DND-41 (cell line): ENCODE data around the gene DACT3.

ENCODE experiments used
- ATAC-seq: fragments of 200-7000 bp; cut with Tn5 transposase; 3 replicates; pipeline ENCODE4 v1.9.1; 2021; ENCODE audit warnings: low read depth; ENCODE audit not compliant: insufficient read depth
- DNase-seq: peaks from one replicate; pipeline ENCODE4 v3.0.0-alpha.2; 2020
- H2AFZ ChIP-seq: 2 replicates; pipeline ENCODE4 v1.6.0; 2012; ENCODE audit warnings: low read depth, low read length
- H3K27ac ChIP-seq: 2 replicates; pipeline ENCODE4 v1.5.1; 2012; ENCODE audit warnings: low read length, inconsistent platforms
- H3K27me3 ChIP-seq: fragments of 200-600 bp; sonication (generic); 2 replicates; pipeline ENCODE4 v1.6.0; 2012; ENCODE audit warnings: low read length, mild to moderate bottlenecking, inconsistent platforms; ENCODE audit not compliant: insufficient read depth, poor library complexity
- H3K36me3 ChIP-seq: 2 replicates; pipeline ENCODE4 v1.5.1; 2012; ENCODE audit warnings: low read length, inconsistent platforms; ENCODE audit not compliant: insufficient read depth
- H3K4me1 ChIP-seq: 2 replicates; pipeline ENCODE4 v1.5.1; 2012; ENCODE audit warnings: mild to moderate bottlenecking, low read length; ENCODE audit not compliant: insufficient read depth
- H3K4me2 ChIP-seq: 2 replicates; pipeline ENCODE4 v1.6.0; 2012; ENCODE audit warnings: mild to moderate bottlenecking, moderate library complexity, low read length, inconsistent platforms; ENCODE audit not compliant: insufficient read depth
- H3K4me3 ChIP-seq, 2 experiments: fragments of 200-600 bp in 1 of 2; shearing (Covaris generic) in 1 of 2; 2 replicates each; pipeline ENCODE4 v1.5.1; 2012 to 2016; ENCODE audit warnings: inconsistent platforms in 2 of 2, low read length in 2 of 2, mild to moderate bottlenecking in 2 of 2, low read depth in 1 of 2, moderate library complexity in 1 of 2
- H3K79me2 ChIP-seq: 2 replicates; pipeline ENCODE4 v1.6.0; 2012; ENCODE audit warnings: low read length, inconsistent platforms; ENCODE audit not compliant: insufficient read depth
- H3K9ac ChIP-seq: 2 replicates; pipeline ENCODE4 v1.6.0; 2012; ENCODE audit warnings: low read depth, mild to moderate bottlenecking, inconsistent platforms, low read length, moderate library complexity
- H3K9me3 ChIP-seq: 2 replicates; pipeline ENCODE4 v1.5.1; 2012; ENCODE audit warnings: low read length, moderate library complexity, mild to moderate bottlenecking, inconsistent platforms; ENCODE audit not compliant: insufficient read depth, severe bottlenecking
- H4K20me1 ChIP-seq: 2 replicates; pipeline ENCODE4 v1.6.0; 2012; ENCODE audit warnings: low read length; ENCODE audit not compliant: insufficient read depth
- CTCF ChIP-seq: IDR thresholded peaks from 2 replicates; pipeline ENCODE4 v1.5.1; 2012; ENCODE audit warnings: borderline replicate concordance, low read length, moderate library complexity, mild to moderate bottlenecking; ENCODE audit not compliant: poor library complexity, severe bottlenecking; ENCODE audit errors: extremely low read depth
- EZH2 ChIP-seq: IDR thresholded peaks from 3 replicates; pipeline ENCODE4 v1.6.1; 2012; ENCODE audit warnings: borderline replicate concordance, low read depth, mild to moderate bottlenecking, moderate library complexity, low read length, inconsistent platforms; ENCODE audit not compliant: severe bottlenecking

Gene DACT3

GRCh38 chr19:46633130-46633529 is 27.9 kb downstream of the DACT3 start:
- no peak for TF ChIP-seq EZH2
- no peak for TF ChIP-seq CTCF
- Histone ChIP-seq H3K27me3 (peaks cover 11% of the 10 kb centered on the region), H3K9ac (0 out of 2 replicates have a peak overlapping the region, but pooled peaks have one; percentile 32), H2AFZ (no peak overlapping the region), H4K20me1 (peaks cover 9% of the 10 kb centered on the region), H3K4me3 (no peak overlapping the region), H3K36me3 (no peaks in the 10 kb centered on the region), H3K4me2 (peak overlapping the region; percentile 88), H3K79me2 (no peaks in the 10 kb centered on the region), H3K27ac (no peak overlapping the region), H3K4me1 (peaks cover 21% of the 10 kb centered on the region), H3K9me3 (no peaks in the 10 kb centered on the region)
- DNase-seq (no peak), ATAC-seq (no peak)

- no peak for DNase-seq
- Histone ChIP-seq H3K27me3 (peaks cover 7% of the 10 kb centered on the region), H3K4me2 (no peak overlapping the region), H2AFZ (no peak overlapping the region), H3K79me2 (no peaks in the 10 kb centered on the region), H3K36me3 (no peaks in the 10 kb centered on the region), H3K27ac (no peak overlapping the region), H3K9me3 (no peaks in the 10 kb centered on the region), H4K20me1 (peaks cover 7% of the 10 kb centered on the region), H3K4me1 (peaks cover 18% of the 10 kb centered on the region), H3K9ac (no peak overlapping the region), H3K4me3 (no peak overlapping the region)
- no peak for ATAC-seq
- TF ChIP-seq CTCF (no peak), EZH2 (no peak)
Observed at GRCh38 chr19:46631481-46631880, 29.5 kb downstream of the DACT3 start.

- Histone ChIP-seq H3K79me2 (no peaks in the 10 kb centered on the region), H3K27ac (no peak overlapping the region), H3K4me3 (no peak overlapping the region), H3K9me3 (no peaks in the 10 kb centered on the region), H3K36me3 (no peaks in the 10 kb centered on the region), H3K9ac (no peak overlapping the region), H4K20me1 (peaks cover 7% of the 10 kb centered on the region), H3K27me3 (peaks cover 7% of the 10 kb centered on the region), H3K4me2 (no peak overlapping the region), H2AFZ (no peak overlapping the region), H3K4me1 (peaks cover 18% of the 10 kb centered on the region)
- DNase-seq = no peak
- TF ChIP-seq CTCF (no peak), EZH2 (no peak)
- no peak for ATAC-seq
Observed at GRCh38 chr19:46630586-46631205, 30.3 kb downstream of the DACT3 start.
